ENCODE measurements around the gene MRPS2.
"Not testable (repeated sequence)": the region's sequence is repeated elsewhere in the genome, so short reads cannot be mapped to it uniquely, and the experiment has no call there.

Gene MRPS2

DNA sequence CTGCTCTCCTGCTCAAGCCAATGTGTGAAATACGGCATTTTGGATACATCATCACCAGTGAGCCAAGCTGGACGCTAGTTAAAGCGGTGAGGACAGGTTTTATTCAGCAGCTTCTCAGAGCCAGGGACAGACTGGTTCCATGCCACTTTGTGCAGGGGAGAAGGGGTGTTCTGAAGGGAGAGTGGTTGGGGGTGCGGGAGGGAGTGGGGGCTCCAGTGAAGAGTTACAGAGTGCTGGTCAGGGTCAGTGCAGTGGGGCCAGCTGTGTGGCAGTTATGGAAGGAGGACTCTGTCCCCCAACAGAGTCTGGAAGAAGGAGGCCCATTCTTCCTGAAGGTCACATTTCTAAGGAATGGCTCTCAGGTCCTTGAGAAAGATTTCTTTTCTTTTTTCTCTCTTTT, 34.3 kb downstream of the MRPS2 start:
- DNase-seq, result not testable (repeated sequence)

DNA sequence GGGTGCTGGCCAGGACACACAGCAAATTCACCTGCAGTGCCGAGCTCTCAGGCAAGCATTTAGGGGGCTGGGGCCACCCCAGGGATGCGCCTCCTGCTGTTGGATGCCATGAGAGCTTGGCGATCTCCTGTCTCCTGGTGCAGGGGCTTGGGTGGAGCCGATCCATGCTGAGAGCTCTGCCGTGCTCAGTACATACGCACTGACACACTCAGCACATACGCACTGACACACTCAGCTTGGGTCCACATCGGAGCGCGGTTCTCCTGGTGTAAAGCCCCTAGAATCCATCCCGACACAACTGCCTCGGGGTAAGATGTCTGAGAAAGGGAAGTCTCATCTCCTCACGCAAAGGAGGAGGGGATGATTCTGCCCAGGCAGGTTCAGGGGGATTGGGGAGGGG, 35.1 kb downstream of the MRPS2 start:
- not testable (repeated sequence) for DNase-seq

DNA sequence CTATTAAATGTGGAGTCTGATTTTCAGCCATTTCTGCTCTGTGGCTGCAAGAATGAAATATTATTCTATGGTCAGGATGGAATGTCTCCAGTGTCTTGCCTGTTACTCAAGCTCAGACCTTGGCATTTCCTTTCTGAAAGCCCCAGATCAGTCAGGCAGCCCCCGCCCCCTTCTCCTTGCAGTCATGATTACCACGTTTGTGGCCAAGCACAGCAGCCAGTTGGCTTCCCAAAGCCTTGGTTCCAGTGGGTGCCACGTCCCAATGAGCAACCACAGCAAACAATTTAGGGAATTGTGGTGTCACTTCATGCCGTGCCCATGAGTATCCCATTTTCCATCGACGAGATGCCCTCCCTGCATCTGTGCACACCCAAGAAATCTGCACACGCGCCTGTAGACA, 35.7 kb downstream of the MRPS2 start:
- no peak for DNase-seq

DNA sequence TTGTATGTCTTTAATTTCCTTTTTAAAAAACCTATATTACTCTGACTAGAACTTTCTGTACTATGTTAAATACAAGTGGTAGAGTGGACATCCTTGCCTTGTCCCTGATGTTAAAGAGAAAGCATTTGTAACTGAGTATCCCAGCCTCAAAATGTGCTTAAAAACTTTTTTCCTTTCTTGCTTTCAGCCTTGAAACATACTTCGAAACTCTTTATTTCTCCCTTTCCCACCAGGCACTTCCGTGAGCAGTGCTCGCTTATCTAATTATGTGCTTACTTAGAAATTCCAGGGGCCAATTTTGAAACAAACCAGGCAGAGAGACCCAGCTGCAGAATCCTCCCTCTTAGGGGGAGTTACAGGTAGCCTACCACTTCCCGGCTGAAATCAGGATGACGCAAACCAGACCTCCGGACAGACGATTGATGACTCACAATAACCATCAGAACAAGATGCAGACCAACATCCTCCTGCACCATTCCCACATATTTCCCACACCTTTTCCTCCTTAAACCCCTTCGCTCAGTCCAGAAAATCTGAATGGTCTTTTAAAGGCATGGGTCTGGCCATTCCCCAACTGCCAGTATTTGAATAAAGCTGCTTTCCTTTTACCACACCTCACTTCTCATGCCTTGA, 42.9 kb downstream of the MRPS2 start:
- DNase-seq, result not testable (repeated sequence)

DNA sequence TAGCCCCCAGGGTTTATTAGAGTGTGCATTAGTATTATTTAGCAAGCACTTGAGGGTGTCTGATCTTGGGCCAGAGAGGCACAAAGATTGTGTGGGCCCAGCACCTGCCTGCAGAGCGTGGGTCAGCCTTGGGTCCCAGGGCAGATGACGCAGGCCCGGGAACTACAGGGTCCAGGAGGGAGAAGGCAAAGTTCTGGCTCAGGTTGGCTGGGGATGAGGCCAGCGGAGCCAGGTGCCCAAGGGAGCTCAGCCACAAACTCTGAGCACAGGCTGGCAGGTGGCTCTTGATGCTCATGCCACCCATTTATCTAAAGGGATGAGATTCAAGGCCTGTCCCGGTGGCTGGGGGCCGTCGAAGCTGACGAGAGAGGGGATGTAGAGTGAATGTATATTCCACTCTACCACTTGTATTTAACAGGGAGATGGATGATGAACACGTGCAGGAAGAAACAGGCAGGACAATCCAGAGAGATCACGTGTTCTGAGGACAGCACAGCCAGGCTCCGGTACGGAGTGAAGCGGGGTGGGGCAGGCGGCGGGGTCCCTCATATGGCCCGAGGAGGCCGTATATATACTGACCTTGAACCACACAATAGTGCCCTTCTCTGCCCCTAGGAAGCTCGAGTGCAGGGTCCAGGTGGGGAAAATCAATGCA, 44.6 kb downstream of the MRPS2 start:
- DNase-seq, result no peak

DNA sequence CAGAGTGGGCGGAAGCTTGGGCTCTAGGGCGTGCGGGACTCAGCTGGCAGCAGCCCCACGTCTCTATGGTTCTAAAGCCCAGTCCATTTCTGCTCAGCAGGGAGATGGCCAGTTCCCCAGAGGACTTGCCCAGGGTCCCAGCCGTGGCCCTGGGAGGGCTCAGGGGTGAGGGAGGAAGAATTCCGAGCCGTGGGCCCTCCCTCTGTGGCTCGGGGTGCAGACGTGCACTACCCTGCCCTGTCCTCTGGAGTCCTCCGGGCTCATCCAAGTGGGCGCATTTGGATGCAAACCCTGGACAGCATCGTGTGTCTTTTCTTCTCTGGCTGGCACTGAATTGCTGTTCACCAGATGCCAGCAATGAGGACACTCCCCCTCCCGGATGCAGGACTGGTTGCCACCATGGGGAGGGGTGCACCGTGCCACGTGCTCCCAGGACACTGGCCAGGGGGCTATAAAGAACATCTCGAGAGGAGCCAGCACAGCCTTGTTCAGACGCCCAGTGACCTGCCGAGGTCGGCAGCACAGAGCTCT, 45.2 kb downstream of the MRPS2 start, which contains the start of gene OBP2A:
TSS of gene OBP2A (plus strand) at position 481 of the 531 bp plus-strand sequence. CDS start 55 bp downstream, outside the sequence.
- DNase-seq, result not testable (repeated sequence)

DNA sequence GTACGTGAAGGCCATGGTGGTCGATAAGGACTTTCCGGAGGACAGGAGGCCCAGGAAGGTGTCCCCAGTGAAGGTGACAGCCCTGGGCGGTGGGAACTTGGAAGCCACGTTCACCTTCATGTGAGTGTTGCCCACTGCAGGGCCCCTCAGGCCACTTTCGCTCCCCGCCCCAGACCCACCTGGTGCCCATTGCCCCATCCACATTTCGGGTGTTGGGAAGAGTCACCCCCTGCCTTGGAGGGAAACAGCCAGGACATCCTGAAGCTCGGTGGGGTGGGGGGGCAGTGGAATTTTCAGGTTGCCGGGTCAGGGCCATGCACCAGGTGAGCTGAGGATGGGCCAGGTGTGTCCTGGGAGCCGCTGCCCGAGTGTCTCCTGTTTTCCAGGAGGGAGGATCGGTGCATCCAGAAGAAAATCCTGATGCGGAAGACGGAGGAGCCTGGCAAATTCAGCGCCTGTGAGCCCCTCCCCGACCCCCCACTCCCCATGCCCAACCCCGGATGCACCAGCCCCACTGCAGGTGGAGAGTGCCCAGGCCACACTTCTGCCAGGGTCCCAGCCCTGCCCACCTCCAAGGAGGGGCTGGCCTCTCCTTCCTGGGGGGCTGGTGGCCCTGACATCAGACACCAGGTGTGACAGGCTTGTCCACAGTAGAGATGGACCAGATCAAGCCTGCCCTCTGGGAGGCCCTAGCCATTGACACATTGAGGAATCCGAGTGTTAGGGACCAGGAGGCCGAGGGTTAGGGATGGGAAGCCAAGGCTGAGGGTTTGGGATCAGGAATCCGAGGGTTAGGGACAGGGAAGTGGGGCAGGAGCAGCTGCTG, 46.5 kb downstream of the MRPS2 start:
- not testable (repeated sequence) for DNase-seq

DNA sequence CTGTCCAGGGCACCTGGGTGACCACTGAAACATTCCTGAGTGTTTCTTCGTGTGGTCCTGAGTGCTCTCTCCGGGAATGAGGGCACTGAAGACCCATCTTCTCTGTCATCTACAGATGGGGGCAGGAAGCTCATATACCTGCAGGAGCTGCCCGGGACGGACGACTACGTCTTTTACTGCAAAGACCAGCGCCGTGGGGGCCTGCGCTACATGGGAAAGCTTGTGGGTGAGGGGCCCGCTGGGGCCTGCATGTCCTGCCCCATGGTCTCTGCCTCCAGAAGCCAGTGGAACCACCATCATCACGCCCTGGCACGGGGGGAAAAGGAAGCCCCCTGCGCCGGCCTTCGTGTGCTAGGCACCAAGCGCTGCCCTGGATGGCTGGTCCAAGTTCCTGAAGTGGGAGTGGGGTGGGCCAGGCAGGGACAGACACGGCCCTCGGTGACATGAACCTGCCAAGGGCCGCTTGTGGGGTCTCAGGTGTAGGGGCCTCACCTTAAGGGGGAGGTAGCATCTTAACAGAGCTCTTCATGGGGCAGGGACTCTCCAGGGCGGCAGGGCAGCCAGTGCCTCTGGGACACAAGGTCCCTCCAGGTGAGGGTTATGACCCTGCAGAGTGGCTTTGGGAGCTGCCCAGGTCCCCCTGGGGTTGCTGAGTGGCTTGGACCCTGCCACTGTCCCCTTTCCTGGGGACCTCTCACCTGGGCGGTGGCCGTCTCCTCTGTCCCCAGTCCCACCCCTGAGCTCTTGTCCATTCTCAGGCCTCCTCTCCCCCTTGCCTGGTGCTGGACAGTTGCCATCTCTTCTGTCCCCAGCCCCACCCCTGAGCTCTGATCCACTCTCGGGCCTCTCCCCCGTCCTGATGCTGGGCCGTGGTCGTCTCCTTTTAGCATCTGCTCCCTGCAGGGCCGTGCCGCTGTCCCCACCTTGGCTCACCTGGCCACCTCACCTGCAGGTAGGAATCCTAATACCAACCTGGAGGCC, 47.6 kb downstream of the MRPS2 start:
- DNase-seq, result no peak

DNA sequence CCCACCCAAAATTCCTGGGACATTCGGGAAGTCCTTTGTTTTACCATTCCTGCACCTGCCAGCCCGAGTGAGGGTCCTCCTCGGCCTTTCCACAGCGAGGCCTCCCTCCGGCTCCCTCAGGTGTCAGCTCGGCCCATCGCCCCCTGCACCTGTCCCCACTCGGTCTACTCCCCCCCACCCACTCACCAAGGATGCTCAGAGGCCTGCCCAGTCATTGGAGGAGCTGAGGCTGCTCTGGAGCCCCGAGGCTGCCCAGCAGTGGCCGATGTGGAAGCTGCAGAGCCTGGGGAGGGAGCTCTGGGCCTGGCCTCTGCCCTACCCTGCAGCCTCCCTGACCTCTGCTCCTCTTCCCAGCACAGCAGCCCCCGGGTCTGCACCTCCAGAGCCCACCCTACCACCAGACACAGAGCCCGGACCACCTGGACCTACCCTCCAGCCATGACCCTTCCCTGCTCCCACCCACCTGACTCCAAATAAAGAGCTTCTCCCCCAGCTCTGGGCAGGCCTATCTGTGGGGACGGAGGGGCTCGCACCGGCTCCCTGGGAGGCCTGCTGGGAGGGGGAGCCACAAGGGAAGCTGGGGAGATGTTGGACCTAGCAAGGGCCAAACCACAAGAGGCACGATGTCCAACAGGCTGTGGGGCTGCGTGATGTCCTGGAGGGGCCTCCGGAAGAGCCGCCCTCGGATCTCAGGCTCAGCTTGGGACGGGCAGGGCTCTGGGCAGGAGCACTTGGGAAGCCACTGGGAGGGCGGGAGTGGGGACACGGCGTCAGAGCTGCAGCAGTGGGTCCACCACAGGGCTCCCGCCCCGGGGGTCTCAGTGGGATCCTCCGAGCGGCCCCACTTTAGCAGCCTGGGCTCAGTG, 49.2 kb downstream of the MRPS2 start:
- DNase-seq, result not testable (repeated sequence)

DNA sequence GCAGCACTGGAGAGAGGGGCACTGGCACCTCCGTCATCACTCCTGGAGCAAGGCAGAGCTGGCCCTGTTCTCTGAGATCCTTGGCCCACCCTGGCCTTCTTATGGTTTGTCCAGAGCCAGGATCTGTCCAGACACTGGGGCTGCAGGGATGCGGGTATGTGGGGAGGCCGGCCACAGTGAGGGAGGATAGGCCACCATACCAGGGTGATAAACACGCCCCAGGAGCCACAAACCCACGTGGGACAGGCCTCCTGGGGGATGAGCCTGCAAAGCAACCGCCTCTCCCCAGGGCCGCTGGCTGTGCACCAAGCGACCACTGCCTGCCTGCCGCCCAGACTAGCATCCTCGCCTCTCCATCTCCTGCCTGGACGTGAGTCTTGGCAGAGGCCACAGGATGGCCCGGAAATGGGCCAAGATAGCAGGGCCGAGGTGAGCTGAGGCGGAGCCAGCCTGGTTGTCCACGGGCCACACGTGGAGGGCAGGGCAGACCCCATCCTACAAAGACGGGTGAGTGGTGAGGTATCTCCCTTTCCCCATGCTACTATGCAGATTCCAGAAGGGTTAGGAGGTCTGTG, 49.9 kb downstream of the MRPS2 start:
- no peak for DNase-seq

DNA sequence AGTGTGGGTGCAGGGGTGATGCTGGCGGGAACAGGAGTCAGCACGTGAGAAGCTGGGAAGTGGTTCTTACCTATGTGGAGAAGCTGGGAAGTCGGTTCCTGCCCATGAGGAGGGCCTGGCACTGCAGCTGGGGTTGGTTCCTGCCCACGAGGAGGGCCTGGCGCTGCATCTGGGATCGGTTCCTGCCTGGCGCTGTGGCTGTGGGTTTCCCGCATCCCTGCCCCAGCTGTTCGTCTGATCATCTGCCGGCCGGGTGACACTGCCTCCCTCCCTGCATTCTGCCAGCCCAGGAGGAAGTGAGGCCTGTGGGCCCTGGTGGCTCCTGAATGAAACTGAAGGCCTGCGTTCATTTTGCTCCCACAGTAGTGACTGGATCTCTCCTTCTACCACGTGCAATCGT, 50.5 kb downstream of the MRPS2 start:
- no peak for DNase-seq

DNA sequence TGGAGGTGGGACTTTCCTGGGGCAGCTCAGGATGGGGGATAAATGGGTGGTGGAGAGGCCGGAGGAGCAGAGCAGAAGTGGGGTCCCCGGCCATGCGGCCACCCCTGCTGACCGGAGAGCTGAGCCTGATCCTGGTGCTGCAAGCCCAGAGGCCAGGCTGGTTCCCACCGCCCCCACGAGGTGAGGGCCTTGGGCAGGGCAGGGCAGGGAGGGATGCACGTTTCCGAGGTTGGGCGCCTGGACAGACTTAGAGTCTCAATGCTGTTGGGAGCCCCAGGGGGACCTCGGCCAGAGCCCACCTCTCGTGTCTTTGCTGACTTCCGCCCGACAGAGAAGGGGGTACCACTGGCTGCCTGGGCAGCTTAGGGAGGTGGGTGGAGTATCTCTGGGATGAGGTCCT, 51.0 kb downstream of the MRPS2 start:
- DNase-seq, result no peak

DNA sequence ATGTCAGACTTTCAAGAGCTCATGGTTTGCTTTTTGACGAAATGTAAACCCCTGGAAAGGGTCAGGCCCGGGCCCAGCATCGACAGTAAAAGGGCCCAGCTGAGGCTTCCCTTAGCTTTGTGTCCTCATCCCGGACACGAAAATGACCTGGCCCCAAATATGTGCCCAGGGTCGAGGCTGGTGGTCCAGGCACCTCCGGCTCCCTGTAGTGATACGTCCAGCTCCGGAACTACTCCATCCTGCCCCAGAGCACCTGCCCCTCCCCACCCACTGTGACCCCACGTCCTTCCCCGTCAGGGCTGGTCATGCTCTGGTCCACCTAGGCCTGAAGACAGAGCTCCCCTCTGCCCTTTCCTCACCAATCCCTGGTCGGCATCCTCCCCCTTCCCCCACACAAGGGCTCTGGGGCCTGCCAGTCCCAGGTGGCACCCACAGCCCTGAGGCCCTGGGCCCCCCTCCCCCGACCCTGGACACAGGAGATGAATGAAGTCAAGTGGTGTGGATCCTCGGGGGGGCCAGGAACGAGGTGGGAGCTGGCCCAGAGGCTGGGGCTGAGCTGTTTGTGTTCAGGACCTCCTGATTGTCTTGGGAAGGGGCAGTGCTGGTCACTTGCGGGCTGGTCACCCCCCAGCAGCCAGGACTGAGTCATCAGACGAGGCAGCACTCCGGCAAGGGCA, 51.7 kb downstream of the MRPS2 start:
- no peak for DNase-seq

DNA sequence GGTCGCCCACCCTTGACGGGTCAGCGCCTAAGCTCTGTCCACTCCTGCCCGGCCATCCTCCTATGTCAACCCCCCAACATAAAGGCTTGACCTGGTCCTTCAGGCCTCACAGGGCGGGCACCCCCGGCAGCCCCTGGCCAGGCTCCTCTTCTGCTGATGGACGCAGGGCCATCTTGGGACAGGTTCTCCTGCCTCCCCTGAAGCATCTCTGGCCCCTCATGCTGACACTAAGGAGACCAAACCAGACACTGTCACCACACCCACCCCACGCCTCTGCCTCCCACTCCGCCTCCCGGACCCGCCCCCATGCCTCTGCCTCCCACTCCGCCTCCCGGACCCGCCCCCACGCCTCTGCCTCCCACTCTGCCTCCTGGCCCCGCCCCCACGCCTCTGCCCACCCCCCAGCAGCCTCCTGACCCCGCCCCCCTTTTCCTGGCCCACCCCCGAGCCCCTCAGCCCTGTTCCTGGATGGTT, 52.3 kb downstream of the MRPS2 start:
- DNase-seq, result no peak

Measured in activated T-cell treated with anti-CD3 and anti-CD28 coated beads for 4 hours (primary cell).